ENCODE measurements around the gene PTPRG.

Gene PTPRG

GRCh38 chr3:61610316-61610715, 48.9 kb downstream of the PTPRG start:
- TF ChIP-seq, protein P1, sequence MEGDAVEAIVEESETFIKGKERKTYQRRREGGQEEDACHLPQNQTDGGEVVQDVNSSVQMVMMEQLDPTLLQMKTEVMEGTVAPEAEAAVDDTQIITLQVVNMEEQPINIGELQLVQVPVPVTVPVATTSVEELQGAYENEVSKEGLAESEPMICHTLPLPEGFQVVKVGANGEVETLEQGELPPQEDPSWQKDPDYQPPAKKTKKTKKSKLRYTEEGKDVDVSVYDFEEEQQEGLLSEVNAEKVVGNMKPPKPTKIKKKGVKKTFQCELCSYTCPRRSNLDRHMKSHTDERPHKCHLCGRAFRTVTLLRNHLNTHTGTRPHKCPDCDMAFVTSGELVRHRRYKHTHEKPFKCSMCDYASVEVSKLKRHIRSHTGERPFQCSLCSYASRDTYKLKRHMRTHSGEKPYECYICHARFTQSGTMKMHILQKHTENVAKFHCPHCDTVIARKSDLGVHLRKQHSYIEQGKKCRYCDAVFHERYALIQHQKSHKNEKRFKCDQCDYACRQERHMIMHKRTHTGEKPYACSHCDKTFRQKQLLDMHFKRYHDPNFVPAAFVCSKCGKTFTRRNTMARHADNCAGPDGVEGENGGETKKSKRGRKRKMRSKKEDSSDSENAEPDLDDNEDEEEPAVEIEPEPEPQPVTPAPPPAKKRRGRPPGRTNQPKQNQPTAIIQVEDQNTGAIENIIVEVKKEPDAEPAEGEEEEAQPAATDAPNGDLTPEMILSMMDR (conservative IDR thresholded peaks at IDR 0.05; ENCODE audit: control insufficient read depth, insufficient read depth, low read depth, low read length), result no peak
- H3K4me3 ChIP-seq (ENCODE audit: control insufficient read depth, low read depth, low read length), result no peak overlapping the region
- no peak for DNase-seq (ENCODE audit: low read depth)

DNA sequence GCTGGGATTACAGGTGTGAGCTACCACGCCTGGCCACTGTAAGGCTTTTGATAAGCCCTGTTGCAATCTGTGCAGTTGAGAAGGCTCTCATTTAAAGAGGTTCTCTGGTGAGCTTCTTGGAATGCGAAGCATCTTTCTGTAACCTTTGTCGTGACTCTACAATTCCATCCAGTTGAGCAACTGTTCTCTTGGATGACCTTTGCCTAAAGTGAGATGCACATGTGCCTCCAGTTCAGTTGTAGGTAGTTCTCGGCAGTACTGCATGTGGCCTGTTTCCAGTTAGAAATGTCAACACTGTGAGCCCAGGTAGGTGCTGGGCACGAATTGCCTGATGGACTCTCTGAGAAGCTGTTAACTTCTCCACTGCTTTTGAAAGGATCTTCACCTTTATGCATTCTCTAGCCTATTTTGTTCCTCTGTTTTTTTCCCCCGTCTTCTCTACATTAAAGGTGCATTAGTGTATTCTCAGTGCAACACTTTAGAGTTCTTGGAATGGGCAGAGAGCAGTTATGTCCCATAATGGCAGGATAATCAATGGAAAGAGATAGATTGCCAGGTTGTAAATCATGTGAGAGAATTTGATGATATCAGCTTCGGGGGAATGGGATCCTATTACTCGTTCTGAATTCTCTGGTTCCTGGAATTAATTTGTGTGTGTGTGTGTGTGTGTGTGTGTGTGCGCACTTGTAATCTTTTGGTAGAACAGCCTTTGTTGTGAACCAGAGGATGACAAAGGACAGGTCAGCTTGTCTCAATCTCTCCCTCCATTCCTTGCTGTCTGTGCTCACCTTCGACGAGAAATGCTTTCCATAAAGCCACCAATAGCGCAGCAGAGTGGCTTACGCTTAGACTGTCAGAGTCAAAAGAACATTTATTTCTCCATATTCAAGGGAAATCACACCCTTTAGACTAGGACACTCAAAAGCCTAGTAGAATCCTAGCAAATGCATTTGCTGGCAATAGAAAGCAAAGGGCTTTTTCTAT, 51.1 kb downstream of the PTPRG start:
- DNase-seq (ENCODE audit: low read depth), result peak; percentile 48
- no peak overlapping the region for H3K4me3 ChIP-seq (ENCODE audit: control insufficient read depth, low read depth, low read length)
- TF ChIP-seq, protein P1 (conservative IDR thresholded peaks at IDR 0.05; ENCODE audit: control insufficient read depth, insufficient read depth, low read depth, low read length), result no peak

DNA sequence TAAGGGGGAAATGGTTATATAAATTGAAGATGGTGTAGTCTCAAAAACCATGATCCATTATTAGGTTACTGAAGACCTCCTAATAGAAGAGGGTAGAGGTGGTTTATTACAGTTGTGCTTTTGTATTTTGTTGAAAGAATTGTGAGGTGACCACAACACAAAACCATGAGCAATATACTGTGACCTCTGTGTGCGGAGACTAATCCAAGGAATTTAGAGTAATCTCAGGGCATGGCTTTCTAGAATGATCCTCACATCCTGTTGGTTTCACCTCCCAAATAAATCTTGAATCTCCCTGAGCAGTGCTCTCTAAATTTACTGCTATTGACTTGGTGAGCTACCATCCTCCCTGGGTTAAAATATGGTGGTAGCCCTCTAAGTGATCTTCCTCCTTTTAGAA, 52.3 kb downstream of the PTPRG start:
- TF ChIP-seq, protein P1 (conservative IDR thresholded peaks at IDR 0.05; ENCODE audit: control insufficient read depth, insufficient read depth, low read depth, low read length), result no peak
- DNase-seq (ENCODE audit: low read depth), result no peak
- H3K4me3 ChIP-seq (ENCODE audit: control insufficient read depth, low read depth, low read length), result no peak overlapping the region

DNA sequence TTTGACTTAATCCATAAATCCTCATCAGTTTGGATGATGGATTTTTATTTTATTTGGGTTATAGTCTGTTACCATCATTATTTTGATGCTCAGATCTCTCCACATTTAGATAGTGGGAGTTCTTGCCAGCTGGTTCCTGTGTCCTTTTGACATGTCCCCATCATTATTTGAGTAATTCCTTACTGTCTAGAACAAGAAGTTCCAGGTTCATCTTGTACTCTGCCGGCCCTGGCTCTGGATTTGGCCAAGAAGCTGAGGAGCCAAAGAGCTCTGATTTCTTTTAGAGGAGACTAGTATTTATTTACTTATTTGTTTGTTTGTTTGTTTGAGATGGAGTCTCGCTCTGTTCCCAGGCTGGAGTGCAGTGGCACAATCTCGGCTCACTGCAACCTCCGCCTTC, 54.3 kb downstream of the PTPRG start:
- TF ChIP-seq, protein P1 (conservative IDR thresholded peaks at IDR 0.05; ENCODE audit: control insufficient read depth, insufficient read depth, low read depth, low read length), result no peak
- no peak for DNase-seq (ENCODE audit: low read depth)
- H3K4me3 ChIP-seq (ENCODE audit: control insufficient read depth, low read depth, low read length), result no peak overlapping the region

GRCh38 chr3:61616586-61616985, 55.2 kb downstream of the PTPRG start:
- TF ChIP-seq, protein P1 (conservative IDR thresholded peaks at IDR 0.05; ENCODE audit: control insufficient read depth, insufficient read depth, low read depth, low read length), result no peak
- DNase-seq (ENCODE audit: low read depth), result no peak

DNA sequence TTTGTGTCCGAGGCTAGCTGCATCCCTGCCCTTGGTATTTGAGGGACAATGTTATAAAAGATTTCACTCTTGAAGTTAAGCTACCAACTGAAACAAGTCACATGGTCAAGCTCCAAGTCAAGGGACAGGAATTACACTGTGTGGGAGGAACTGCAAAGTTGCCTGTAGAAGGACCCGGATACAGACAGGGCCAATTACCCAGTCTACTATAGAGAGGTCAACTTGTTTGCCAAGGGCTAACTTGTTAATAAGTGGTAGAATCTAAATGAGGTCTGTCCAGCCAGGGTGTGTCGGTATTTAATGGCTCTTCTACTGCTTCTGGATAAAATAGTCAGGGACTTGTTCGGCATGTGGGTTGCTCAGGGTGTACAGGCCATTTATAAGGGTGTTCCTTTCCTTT, 55.7 kb downstream of the PTPRG start:
- H3K4me3 ChIP-seq (ENCODE audit: control insufficient read depth, low read depth, low read length), result no peak overlapping the region
- TF ChIP-seq, protein P1 (conservative IDR thresholded peaks at IDR 0.05; ENCODE audit: control insufficient read depth, insufficient read depth, low read depth, low read length), result no peak
- peak; percentile 43 for DNase-seq (ENCODE audit: low read depth)

More at GRCh38 chr3:61616586-61616985, 55.2 kb downstream of the PTPRG start:
- H3K4me3 ChIP-seq (ENCODE audit: control insufficient read depth, low read depth, low read length), result no peak overlapping the region
